GM12878 (cell line): Measurements from ENCODE around the gene SMIM20. TPM values are rescaled to one million over a fixed set of nuclear protein-coding genes. Genes with fewer than 3 reads are reported as not detected.

Experiments
- ATAC-seq: fragments of 200-7000 bp; cut with Tn5 transposase; 3 replicates; pipeline ENCODE4 v1.9.1; 2020; ENCODE audit warnings: mild to moderate bottlenecking, moderate library complexity
- BruUV-seq: library from RNA; stranded (reverse); fragments of 400-500 nt; replicated peaks from 2 replicates; lab custom pipeline; 2021; lab: Mats Ljungman, UMichigan
- CTCF ChIA-PET: fragments of 300-600 bp; sonication (Branson Sonifier 250); formaldehyde crosslinking; extraction: SDS; loops from one replicate; lab custom pipeline; 2021; ENCODE audit warnings: inconsistent platforms; lab: Yijun Ruan, JAX
- POLR2A ChIA-PET: fragments of 350-600 bp; formaldehyde crosslinking; extraction: SDS; loops from one replicate; lab custom pipeline; 2021; ENCODE audit warnings: inconsistent platforms; lab: Charles Lee
- RAD21 ChIA-PET: fragments of 300-600 bp; sonication (Branson Sonifier 250); formaldehyde crosslinking; loops from one replicate; lab custom pipeline; 2023; ENCODE audit warnings: antibody characterized with exemption; ENCODE audit not compliant: unreplicated experiment; lab: Charles Lee
- SMC1A ChIA-PET: fragments of 300-600 bp; sonication (Branson Sonifier 250); formaldehyde crosslinking; loops from one replicate; lab custom pipeline; 2023; ENCODE audit not compliant: unreplicated experiment, uncharacterized antibody; lab: Charles Lee
- DNase-seq: peaks from one replicate; pipeline ENCODE4 v3.0.0-alpha.2; 2011; ENCODE audit warnings: low read depth, low spot score
- FAIRE-seq: peaks from 3 replicates; lab custom pipeline; 2011; peaks lifted over from hg19 to GRCh38; lab: Jason Lieb, UNC
- H2AFZ ChIP-seq: 2 replicates; pipeline ENCODE4 v1.6.0; 2011; ENCODE audit warnings: low read depth, low read length, control low read depth; ENCODE audit not compliant: control insufficient read depth
- H3K27ac ChIP-seq: 2 replicates; pipeline ENCODE4 v1.5.1; 2011; ENCODE audit warnings: control low read depth; ENCODE audit not compliant: control insufficient read depth, insufficient read depth
- H3K27me3 ChIP-seq, 2 experiments: replicated peaks in 1 of 2; 2 replicates each; pipeline versions ENCODE4 v1.6.0 to v1.6.1; 2011; ENCODE audit warnings: low read length in 1 of 2; ENCODE audit not compliant: control insufficient read depth in 2 of 2, insufficient read depth in 2 of 2
- H3K36me3 ChIP-seq, 2 experiments: 2 replicates each; pipeline ENCODE4 v1.5.1; 2011; ENCODE audit warnings: low read length in 1 of 2; ENCODE audit not compliant: control insufficient read depth in 2 of 2, insufficient read depth in 2 of 2
- H3K4me1 ChIP-seq: 2 replicates; pipeline ENCODE4 v1.6.1; 2011; ENCODE audit warnings: mild to moderate bottlenecking, low read length, moderate library complexity, mixed read lengths; ENCODE audit not compliant: control insufficient read depth, insufficient read depth
- H3K4me2 ChIP-seq: 2 replicates; pipeline ENCODE4 v1.6.0; 2011; ENCODE audit warnings: control low read depth; ENCODE audit not compliant: control insufficient read depth, insufficient read depth
- H3K4me3 ChIP-seq: fragments of 200-600 bp; sonication (generic); 2 replicates; pipeline ENCODE4 v1.5.1; 2016
- H3K79me2 ChIP-seq: 2 replicates; pipeline ENCODE4 v1.6.0; 2011; ENCODE audit warnings: low read length; ENCODE audit not compliant: control insufficient read depth, insufficient read depth
- H3K9ac ChIP-seq: 2 replicates; pipeline ENCODE4 v1.8.0; 2011; ENCODE audit warnings: low read length, control low read depth, mixed read lengths; ENCODE audit not compliant: control insufficient read depth, insufficient read depth
- H3K9me3 ChIP-seq: replicated peaks from 3 replicates; pipeline ENCODE4 v1.5.1; 2011; ENCODE audit warnings: mild to moderate bottlenecking, low read length; ENCODE audit not compliant: control insufficient read depth, insufficient read depth
- H4K20me1 ChIP-seq: 2 replicates; pipeline ENCODE4 v1.6.0; 2011; ENCODE audit not compliant: control insufficient read depth, insufficient read depth
- BHLHE40 ChIP-seq, 2 experiments: fragments of 450-650 bp in 1 of 2; IDR thresholded peaks; 2 replicates each; pipeline ENCODE4 v1.6.1; 2011 to 2017; ENCODE audit warnings: low read depth in 2 of 2, borderline replicate concordance in 1 of 2, improper control_type of control experiment in 1 of 2, low read length in 1 of 2, mild to moderate bottlenecking in 1 of 2
- CBX5 ChIP-seq: sonication (generic); IDR thresholded peaks from 2 replicates; pipeline ENCODE4 v1.6.1; 2016; ENCODE audit warnings: low read depth, moderate library complexity, mild to moderate bottlenecking, inconsistent platforms
- EGR1 ChIP-seq, 2 experiments: IDR thresholded peaks; 1 replicate in 1 of 2; 2 replicates in 1 of 2; pipeline ENCODE4 v1.6.1; 2011 to 2012; ENCODE audit warnings: low read depth in 2 of 2, low read length in 2 of 2, borderline replicate concordance in 1 of 2, mild to moderate bottlenecking in 1 of 2, moderate library complexity in 1 of 2
- HDAC6 ChIP-seq: fragments of 200-600 bp; sonication (generic); IDR thresholded peaks from one replicate; pipeline ENCODE4 v1.8.0; 2017; ENCODE audit warnings: antibody characterized with exemption; ENCODE audit not compliant: unreplicated experiment
- HDGF ChIP-seq: fragments of 450-650 bp; IDR thresholded peaks from 2 replicates; pipeline ENCODE4 v1.6.1; 2016; ENCODE audit warnings: antibody characterized with exemption
- MTA2 ChIP-seq: fragments of 450-650 bp; IDR thresholded peaks from 2 replicates; pipeline ENCODE4 v1.6.1; 2016; ENCODE audit warnings: low read depth, mild to moderate bottlenecking, moderate library complexity
- MYB ChIP-seq: fragments of 150-350 bp; IDR thresholded peaks from 2 replicates; pipeline ENCODE4 v1.6.1; 2014; ENCODE audit warnings: mild to moderate bottlenecking, low read depth, low read length, borderline replicate concordance
- STAT1 ChIP-seq: fragments of 450-650 bp; conservative IDR thresholded peaks from 2 replicates; pipeline ENCODE4 v1.6.1; 2014; ENCODE audit warnings: antibody characterized with exemption, mild to moderate bottlenecking
- ZBED1 ChIP-seq: IDR thresholded peaks from 2 replicates; pipeline ENCODE4 v1.6.1; 2016; ENCODE audit warnings: borderline replicate concordance
- ZNF274 ChIP-seq: IDR thresholded peaks from one replicate; pipeline ENCODE4 v1.8.0; 2011; ENCODE audit not compliant: insufficient read length, insufficient read depth
- WGBS: methylation state at CpG from one replicate; pipeline ENCODE4 v1.1.6; 2016; ENCODE audit warnings: low lambda C conversion rate; ENCODE audit not compliant: insufficient replicate concordance, insufficient coverage; ENCODE audit errors: missing lambda C conversion rate; 5-methylcytosine and 5-hydroxymethylcytosine counted together
- in situ Hi-C: fragments of 300-500 bp; cut with MboI; formaldehyde crosslinking; loops from 9 replicates; pipeline ENCODE4 v1.14.3; 2018; ENCODE audit warnings: mixed read lengths
- intact Hi-C: fragments of 100-400 bp; cut with micrococcal nuclease; formaldehyde crosslinking; loops from one replicate; pipeline ENCODE4 v1.14.2; 2022; ENCODE audit not compliant: unreplicated experiment
- polyA plus RNA-seq, 11 experiments: library from polyadenylated mRNA; depleted of rRNA in 4 of 11; unstranded in 6 of 11; stranded (reverse) in 5 of 11; fragments of >200 nt; fragmentation: Nextera tagmentation in 4 of 11; fragmentation: Illumina TruSeq in 1 of 11; extraction: Ambion mirVana in 4 of 11; extraction: Trizol in 1 of 11; gene quantifications; 1 replicate in 1 of 11; 2 replicates in 10 of 11; pipeline versions ENCODE4 v1.2.1 to v1.2.3, GENCODE V29; 2011 to 2016; ENCODE audit warnings: inconsistent platforms in 2 of 11, missing spikeins in 2 of 11, low read depth in 1 of 11
- total RNA-seq, 4 experiments: library from RNA; depleted of rRNA in 3 of 4; stranded (reverse); fragments of >200 nt in 3 of 4; fragmentation: Illumina TruSeq in 1 of 4; extraction: Trizol in 1 of 4; gene quantifications; 2 replicates each; pipeline versions ENCODE4 v1.2.1 to v1.2.3, GENCODE V29; 2013 to 2021
- TF ChIP-seq, protein P1 (sequence below): fragments of 450-650 bp; conservative IDR thresholded peaks from 2 replicates; pipeline ENCODE4 v1.6.1; 2017; ENCODE audit warnings: mild to moderate bottlenecking, moderate library complexity
- TF ChIP-seq, protein P2 (sequence below): fragments of 450-650 bp; formaldehyde crosslinking; IDR thresholded peaks from 2 replicates; pipeline ENCODE4 v1.5.0; 2022; ENCODE audit warnings: mild to moderate bottlenecking, missing genetic modification characterization

Gene SMIM20
- total and polyA plus RNA-seq, 10 of the 15 experiments (the other 5 are each of a cell fraction or from before 2014, with no cell fraction given) = 17.3 to 38.0 (median 28.8) TPM

DNA sequence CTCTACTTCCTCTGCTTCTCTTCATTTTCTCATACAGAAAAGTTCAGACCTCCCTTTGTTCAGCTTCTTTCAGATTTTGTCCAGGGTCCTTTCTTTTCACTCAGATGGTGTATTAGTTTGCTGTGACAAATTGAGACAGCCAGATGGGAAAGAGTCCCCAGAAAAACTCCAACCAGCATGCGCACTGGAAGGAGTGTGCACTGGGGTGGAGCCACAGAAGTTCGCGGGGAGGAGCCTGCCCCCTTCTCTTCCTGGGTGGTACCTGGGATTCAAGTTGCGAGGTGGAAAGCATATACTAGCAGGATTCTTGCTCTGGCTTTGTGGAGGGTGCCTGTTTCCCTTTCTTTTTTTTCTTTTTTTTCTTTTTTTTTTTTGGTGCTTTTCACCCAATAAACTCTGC is 51.6 kb downstream of the SMIM20 start (continued):
- TF ChIP-seq EGR1 (IDR thresholded peaks at IDR 0.05; ENCODE audit: borderline replicate concordance in 1 of 2, low read depth in 2 of 2, low read length in 2 of 2) (no peak), STAT1 (no peak), MTA2 (no peak), HDAC6 (no peak), MYB (no peak)
- TF ChIP-seq, protein P1, sequence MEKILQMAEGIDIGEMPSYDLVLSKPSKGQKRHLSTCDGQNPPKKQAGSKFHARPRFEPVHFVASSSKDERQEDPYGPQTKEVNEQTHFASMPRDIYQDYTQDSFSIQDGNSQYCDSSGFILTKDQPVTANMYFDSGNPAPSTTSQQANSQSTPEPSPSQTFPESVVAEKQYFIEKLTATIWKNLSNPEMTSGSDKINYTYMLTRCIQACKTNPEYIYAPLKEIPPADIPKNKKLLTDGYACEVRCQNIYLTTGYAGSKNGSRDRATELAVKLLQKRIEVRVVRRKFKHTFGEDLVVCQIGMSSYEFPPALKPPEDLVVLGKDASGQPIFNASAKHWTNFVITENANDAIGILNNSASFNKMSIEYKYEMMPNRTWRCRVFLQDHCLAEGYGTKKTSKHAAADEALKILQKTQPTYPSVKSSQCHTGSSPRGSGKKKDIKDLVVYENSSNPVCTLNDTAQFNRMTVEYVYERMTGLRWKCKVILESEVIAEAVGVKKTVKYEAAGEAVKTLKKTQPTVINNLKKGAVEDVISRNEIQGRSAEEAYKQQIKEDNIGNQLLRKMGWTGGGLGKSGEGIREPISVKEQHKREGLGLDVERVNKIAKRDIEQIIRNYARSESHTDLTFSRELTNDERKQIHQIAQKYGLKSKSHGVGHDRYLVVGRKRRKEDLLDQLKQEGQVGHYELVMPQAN = no peak
- TF ChIP-seq, all 136 proteins: peak for 0

DNA sequence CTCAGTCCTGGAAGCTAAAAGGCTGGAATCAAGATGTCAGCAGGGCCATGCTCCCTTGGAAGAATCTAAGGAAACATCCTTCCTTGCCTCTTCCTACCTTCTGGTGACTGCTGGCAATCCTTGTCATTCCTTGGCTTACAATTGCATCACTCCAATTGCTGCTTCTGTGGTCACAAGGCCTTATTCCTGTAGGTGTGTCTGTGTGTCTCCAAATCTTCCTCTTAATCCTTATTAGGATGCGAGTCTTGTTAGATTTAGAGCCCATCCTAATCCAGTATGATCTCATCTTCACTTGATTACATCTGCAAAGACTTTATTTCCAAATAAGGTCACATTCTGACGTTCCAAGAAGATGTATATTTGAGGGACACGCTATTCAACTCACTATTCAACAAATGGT is 52.2 kb downstream of the SMIM20 start:
- Histone ChIP-seq H3K4me1 (peaks cover 14% of the 10 kb centered on the region), H3K36me3 (no peaks in the 10 kb centered on the region), H3K4me2 (no peak overlapping the region), H3K4me3 (no peak overlapping the region), H3K27ac (no peak overlapping the region), H3K27me3 (no peaks in the 10 kb centered on the region), H3K9me3 (no peaks in the 10 kb centered on the region), H4K20me1 (no peaks in the 10 kb centered on the region), H3K9ac (no peak overlapping the region), H3K79me2 (no peaks in the 10 kb centered on the region), H2AFZ (no peak overlapping the region)
- FAIRE-seq = no peak
- TF ChIP-seq ZBED1 = no peak
- TF ChIP-seq ZNF274 = no peak
- TF ChIP-seq HDGF = no peak
- TF ChIP-seq, protein P2, sequence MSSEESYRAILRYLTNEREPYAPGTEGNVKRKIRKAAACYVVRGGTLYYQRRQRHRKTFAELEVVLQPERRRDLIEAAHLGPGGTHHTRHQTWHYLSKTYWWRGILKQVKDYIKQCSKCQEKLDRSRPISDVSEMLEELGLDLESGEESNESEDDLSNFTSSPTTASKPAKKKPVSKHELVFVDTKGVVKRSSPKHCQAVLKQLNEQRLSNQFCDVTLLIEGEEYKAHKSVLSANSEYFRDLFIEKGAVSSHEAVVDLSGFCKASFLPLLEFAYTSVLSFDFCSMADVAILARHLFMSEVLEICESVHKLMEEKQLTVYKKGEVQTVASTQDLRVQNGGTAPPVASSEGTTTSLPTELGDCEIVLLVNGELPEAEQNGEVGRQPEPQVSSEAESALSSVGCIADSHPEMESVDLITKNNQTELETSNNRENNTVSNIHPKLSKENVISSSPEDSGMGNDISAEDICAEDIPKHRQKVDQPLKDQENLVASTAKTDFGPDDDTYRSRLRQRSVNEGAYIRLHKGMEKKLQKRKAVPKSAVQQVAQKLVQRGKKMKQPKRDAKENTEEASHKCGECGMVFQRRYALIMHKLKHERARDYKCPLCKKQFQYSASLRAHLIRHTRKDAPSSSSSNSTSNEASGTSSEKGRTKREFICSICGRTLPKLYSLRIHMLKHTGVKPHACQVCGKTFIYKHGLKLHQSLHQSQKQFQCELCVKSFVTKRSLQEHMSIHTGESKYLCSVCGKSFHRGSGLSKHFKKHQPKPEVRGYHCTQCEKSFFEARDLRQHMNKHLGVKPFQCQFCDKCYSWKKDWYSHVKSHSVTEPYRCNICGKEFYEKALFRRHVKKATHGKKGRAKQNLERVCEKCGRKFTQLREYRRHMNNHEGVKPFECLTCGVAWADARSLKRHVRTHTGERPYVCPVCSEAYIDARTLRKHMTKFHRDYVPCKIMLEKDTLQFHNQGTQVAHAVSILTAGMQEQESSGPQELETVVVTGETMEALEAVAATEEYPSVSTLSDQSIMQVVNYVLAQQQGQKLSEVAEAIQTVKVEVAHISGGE (CRISPR knock-in tag) = no peak
- TF ChIP-seq BHLHE40 (IDR thresholded peaks at IDR 0.05; ENCODE audit: borderline replicate concordance in 1 of 2, low read depth in 2 of 2, low read length in 1 of 2) = no peak
- no peak for TF ChIP-seq CBX5
- BruUV-seq = no TSS peak
- 60% methylated on average over 3 of the region's 3 CpGs for WGBS
- no peak for DNase-seq
- SMC1A ChIA-PET = interaction anchor here (0.7 to 1.0 kb wide), 2 partner anchors 28 to 210 kb away, joined by 3 to 4 read pairs; no protein-coding TSS in a partner anchor
- RAD21 ChIA-PET = interaction anchor here (0.7 kb wide), 1 partner anchor 441 kb away, joined by 3 read pairs; no protein-coding TSS in a partner anchor
- CTCF ChIA-PET = interaction anchor here (1.9 kb wide), 1 partner anchor 20 kb away, joined by 7 read pairs; no protein-coding TSS in a partner anchor
- ATAC-seq = no peak
- in situ Hi-C loops = loop anchor here (10.0 kb wide), 1 partner anchor 59 kb away; no protein-coding TSS in a partner anchor
- POLR2A ChIA-PET = no interaction called here
- intact Hi-C loops = no loop called here
